ENCODE results near the gene ELOVL7.
"Not testable (repeated sequence)": the region's sequence is repeated elsewhere in the genome, so short reads cannot be mapped to it uniquely, and the experiment has no call there.

Gene ELOVL7

GRCh38 chr5:60814498-60814897, 29.6 kb downstream of the ELOVL7 start:
- no peak for ATAC-seq
- H3K9me3 Mint-ChIP-seq: no peaks in the 10 kb centered on the region
- no peaks in the 10 kb centered on the region for H3K4me1 Mint-ChIP-seq
- no peak overlapping the region for H3K4me3 Mint-ChIP-seq
- no peak overlapping the region for H3K27ac Mint-ChIP-seq
- no peak for DNase-seq
- peaks cover 16% of the 10 kb centered on the region for H3K27me3 Mint-ChIP-seq

- Mint-ChIP-seq H3K4me1 (no peaks in the 10 kb centered on the region), H3K4me3 (no peak overlapping the region), H3K27ac (no peak overlapping the region), H3K27me3 (peaks cover 16% of the 10 kb centered on the region), H3K9me3 (no peaks in the 10 kb centered on the region)
- DNase-seq (no peak), ATAC-seq (no peak)
Observed at GRCh38 chr5:60812426-60812825, 31.6 kb downstream of the ELOVL7 start.

DNA sequence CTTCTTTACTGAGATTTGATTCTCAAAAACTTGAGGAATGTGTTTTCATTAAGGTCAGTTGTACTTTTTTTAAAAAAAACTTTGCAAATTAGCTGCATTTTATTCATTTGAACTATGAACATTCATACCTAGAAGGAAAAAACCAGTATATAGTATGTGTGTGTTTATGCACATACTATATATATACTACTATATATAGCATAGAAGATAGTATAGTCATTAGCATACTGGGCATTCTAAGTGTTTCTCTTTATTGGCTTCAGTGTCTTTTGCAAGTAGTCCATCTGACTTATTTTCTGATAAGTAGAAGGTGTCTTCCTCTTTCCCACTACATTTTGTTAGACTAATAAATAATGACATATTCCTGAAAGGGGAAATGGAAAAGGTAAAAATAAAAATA, 33.0 kb downstream of the ELOVL7 start:
- H3K27me3 Mint-ChIP-seq: peaks cover 25% of the 10 kb centered on the region
- no peak overlapping the region for H3K4me3 Mint-ChIP-seq
- H3K9me3 Mint-ChIP-seq: no peaks in the 10 kb centered on the region
- no peak for ATAC-seq
- DNase-seq: no peak
- H3K27ac Mint-ChIP-seq: no peak overlapping the region
- no peaks in the 10 kb centered on the region for H3K4me1 Mint-ChIP-seq

GRCh38 chr5:60810438-60811085, 33.5 kb downstream of the ELOVL7 start:
- H3K9me3 Mint-ChIP-seq: no peaks in the 10 kb centered on the region
- no peak overlapping the region for H3K27ac Mint-ChIP-seq
- H3K27me3 Mint-ChIP-seq: peaks cover 27% of the 10 kb centered on the region
- DNase-seq (no peak), ATAC-seq (no peak)
- H3K4me1 Mint-ChIP-seq: no peaks in the 10 kb centered on the region
- H3K4me3 Mint-ChIP-seq: no peak overlapping the region

- ATAC-seq (no peak), DNase-seq (no peak)
- Mint-ChIP-seq H3K4me3 (no peak overlapping the region), H3K9me3 (no peaks in the 10 kb centered on the region), H3K27ac (no peak overlapping the region), H3K27me3 (peaks cover 27% of the 10 kb centered on the region), H3K4me1 (no peaks in the 10 kb centered on the region)
Observed at GRCh38 chr5:60809891-60810425, 34.1 kb downstream of the ELOVL7 start.

DNA sequence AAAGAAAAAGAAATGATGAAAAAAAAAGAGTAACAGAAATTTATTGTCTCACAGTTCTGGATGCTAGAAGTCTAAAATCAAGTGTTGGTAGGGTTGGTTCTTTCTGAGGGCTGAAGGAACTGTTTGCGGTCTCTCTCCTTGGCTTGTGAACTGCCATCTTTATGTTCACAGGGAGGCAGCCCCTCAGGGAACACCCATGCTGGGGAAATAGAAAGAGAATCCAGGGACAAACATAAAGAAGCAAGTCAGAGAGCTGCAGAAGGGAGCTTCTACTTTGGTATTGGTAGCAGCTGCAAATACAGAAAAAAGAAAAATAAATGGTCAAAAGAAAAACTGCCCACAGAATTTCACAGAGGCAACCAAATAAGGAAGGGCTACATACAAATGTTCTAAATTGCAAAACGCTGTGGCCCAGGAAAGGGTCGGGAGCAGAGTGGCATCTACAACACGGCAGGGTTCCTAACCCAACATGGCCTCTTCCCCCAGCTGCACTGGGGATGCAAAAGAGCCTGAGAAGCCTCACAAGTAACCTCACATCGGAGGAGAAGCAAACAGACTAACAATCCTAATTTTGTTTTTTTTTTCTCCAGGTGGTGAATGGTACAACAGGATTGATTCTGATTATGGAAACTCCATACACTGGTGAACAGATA, 37.4 kb downstream of the ELOVL7 start:
- DNase-seq (no peak), ATAC-seq (no peak)
- H3K4me1 Mint-ChIP-seq: no peaks in the 10 kb centered on the region
- H3K27me3 Mint-ChIP-seq: peaks cover 17% of the 10 kb centered on the region
- H3K4me3 Mint-ChIP-seq: no peak overlapping the region
- no peaks in the 10 kb centered on the region for H3K9me3 Mint-ChIP-seq
- no peak overlapping the region for H3K27ac Mint-ChIP-seq

DNA sequence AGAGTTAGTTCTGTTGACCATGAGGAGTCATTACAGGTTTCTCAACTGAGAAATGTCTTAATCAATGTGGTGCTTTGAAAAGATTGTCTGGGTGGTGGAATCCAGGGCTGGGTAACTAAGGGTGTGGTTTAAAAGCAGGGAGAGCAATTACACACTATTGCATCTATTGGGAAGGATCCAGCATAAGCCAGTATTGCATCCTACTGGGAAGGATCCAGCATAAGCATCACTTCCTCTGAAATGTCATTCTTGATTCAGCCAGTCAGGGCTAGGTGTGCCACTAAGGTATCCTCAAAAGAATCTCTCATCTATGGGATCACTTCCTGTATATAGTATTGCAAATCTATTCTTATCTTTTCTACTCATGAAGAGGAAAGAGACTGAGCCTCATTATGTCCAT, 38.6 kb downstream of the ELOVL7 start:
- no peaks in the 10 kb centered on the region for H3K4me1 Mint-ChIP-seq
- no peak overlapping the region for H3K4me3 Mint-ChIP-seq
- H3K27me3 Mint-ChIP-seq: peaks cover 17% of the 10 kb centered on the region
- no peak overlapping the region for H3K27ac Mint-ChIP-seq
- DNase-seq (no peak), ATAC-seq (no peak)
- no peaks in the 10 kb centered on the region for H3K9me3 Mint-ChIP-seq

GRCh38 chr5:60803712-60804111, 40.4 kb downstream of the ELOVL7 start:
- Mint-ChIP-seq H3K9me3 (no peaks in the 10 kb centered on the region), H3K27me3 (peaks cover 17% of the 10 kb centered on the region), H3K4me3 (no peak overlapping the region), H3K27ac (no peak overlapping the region), H3K4me1 (no peaks in the 10 kb centered on the region)
- no peak for ATAC-seq
- DNase-seq: no peak

DNA sequence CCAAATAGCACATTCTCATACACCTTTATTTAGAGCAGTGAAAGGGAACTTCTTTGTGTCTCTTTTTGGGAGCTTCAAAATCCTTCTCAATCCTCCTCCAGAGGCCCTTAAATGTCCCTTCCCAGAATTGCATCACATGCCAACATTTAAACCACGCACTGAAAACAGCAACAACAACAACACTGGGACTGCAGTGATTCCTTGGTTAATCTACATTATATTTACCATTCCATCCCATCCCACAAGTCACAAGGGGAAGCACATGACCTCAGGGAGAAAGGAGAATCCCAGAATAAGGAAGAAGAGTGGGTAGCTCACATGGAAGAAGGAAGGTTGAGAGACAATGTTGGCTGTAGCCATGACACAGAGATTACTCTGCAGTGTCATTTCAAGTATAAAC, 41.1 kb downstream of the ELOVL7 start:
- Mint-ChIP-seq H3K9me3 (no peaks in the 10 kb centered on the region), H3K27ac (no peak overlapping the region), H3K4me1 (no peaks in the 10 kb centered on the region), H3K4me3 (no peak overlapping the region), H3K27me3 (peaks cover 17% of the 10 kb centered on the region)
- ATAC-seq (no peak), DNase-seq (no peak)

DNA sequence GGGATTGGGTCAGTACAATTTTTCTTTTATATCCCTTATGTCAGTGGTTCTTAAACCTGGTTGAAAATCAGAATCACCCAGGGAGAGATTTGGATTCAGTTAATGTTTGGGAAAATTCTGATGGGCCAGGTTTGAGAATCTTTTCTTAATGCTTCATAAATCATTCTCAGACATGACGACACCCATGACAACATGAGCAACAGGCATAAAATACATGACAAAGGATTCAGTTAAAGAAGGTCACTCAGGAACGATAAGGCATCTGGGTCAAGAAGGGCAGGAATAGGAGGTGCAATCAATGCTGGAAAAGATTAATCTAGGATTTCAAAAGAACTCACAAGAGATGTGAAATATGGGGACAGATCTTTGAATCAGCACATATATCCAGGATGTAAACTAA, 41.8 kb downstream of the ELOVL7 start:
- Mint-ChIP-seq H3K4me3 (no peak overlapping the region), H3K4me1 (no peaks in the 10 kb centered on the region), H3K9me3 (no peaks in the 10 kb centered on the region), H3K27me3 (peaks cover 17% of the 10 kb centered on the region), H3K27ac (no peak overlapping the region)
- DNase-seq: no peak
- no peak for ATAC-seq

DNA sequence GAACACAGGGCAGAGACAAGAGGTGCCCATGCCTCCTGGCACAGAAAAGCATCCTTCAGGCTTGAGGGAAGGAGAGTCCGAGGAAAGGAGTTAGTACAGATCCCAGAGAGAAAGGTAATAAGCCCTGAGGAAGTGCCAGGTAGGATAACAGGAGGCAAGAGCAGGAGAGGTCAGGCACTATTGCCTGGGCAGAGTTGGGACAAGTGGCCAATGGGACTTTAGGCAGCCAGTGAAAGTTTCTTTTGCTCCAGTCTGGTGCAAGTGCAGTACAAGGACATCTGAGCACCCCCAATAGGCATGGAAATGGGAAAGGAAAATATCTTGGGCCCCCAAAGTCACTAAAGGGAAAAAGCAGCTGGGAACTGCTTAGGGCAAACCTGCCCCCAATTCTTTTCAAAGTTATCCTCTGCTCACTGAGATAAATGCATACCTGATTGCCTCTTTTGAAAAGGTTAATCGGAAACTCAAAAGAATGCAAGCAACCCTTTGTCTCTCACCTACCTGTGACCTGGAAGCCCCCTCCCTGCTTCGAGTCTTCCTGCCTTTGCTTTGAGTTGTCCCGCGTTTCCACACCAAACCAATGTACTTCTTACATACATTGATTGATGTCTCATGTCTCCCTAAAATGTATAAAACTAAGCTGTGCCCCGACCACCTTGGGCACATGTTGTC, 46.5 kb downstream of the ELOVL7 start:
- no peak overlapping the region for H3K27ac Mint-ChIP-seq

DNA sequence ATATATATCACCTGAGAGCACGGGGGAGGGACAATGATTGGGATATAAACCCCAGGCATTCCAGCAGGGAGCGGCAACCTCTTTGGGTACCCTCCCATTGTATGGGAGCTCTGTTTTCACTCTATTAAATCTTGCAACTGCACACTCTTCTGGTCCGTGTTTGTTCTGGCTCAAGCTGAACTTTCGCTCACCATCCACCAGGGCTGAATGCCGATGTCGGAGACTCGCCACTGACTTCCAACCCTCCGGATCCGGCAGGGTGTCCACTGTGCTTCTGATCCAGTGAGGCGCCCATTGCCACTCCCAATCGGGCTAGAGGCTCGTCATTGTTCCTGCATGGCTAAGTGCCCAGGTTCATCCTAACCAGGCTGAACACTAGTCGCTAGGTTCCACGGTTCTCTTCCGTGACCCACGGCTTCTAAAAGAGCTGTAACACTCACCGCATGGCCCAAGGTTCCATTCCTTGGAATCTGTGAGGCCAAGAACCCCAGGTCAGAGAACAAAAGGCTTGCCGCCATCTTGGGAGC, 48.6 kb downstream of the ELOVL7 start:
- not testable (repeated sequence) for H3K9me3 Mint-ChIP-seq, H3K4me3 Mint-ChIP-seq, H3K27ac Mint-ChIP-seq, ATAC-seq, H3K4me1 Mint-ChIP-seq, DNase-seq
- peaks cover 13% of the 10 kb centered on the region for H3K27me3 Mint-ChIP-seq

More for the DNA sequence above, 46.5 kb downstream of the ELOVL7 start:
- Mint-ChIP-seq H3K4me3 (no peak overlapping the region), H3K27me3 (peaks cover 11% of the 10 kb centered on the region), H3K4me1 (no peaks in the 10 kb centered on the region), H3K9me3 (no peaks in the 10 kb centered on the region)
- no peak for ATAC-seq
- DNase-seq: no peak

GRCh38 chr5:60794691-60795090, 49.4 kb downstream of the ELOVL7 start:
- DNase-seq (no peak), ATAC-seq (no peak)
- H3K27me3 Mint-ChIP-seq: peaks cover 13% of the 10 kb centered on the region
- H3K4me3 Mint-ChIP-seq: no peak overlapping the region
- H3K4me1 Mint-ChIP-seq: no peaks in the 10 kb centered on the region
- H3K27ac Mint-ChIP-seq: no peak overlapping the region
- no peaks in the 10 kb centered on the region for H3K9me3 Mint-ChIP-seq

GRCh38 chr5:60792438-60792837, 51.6 kb downstream of the ELOVL7 start:
- H3K27ac Mint-ChIP-seq: no peak overlapping the region
- no peak overlapping the region for H3K4me3 Mint-ChIP-seq
- peaks cover 13% of the 10 kb centered on the region for H3K27me3 Mint-ChIP-seq
- H3K9me3 Mint-ChIP-seq: no peaks in the 10 kb centered on the region
- no peak for DNase-seq
- H3K4me1 Mint-ChIP-seq: no peaks in the 10 kb centered on the region
- ATAC-seq: no peak

DNA sequence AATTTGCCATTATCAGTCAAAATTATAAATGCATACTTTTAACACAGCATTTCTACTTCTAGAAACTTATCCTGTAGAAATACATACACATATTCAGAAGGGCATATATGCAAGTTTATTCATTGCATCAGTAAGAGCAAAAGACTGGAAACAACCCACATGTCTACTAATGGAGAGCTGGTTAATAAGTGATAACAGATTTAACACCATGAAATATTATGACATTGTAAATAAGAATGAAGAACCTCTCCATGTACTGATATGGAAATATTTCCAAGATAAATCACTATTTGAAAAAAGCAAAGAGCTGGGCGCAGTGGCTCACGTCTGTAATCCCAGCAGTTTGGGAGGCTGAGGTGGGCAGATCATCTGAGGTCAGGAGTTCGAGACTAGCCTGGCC, 54.5 kb downstream of the ELOVL7 start:
- DNase-seq (no peak), ATAC-seq (no peak)
- no peak overlapping the region for H3K4me3 Mint-ChIP-seq
- H3K27ac Mint-ChIP-seq: no peak overlapping the region
- no peaks in the 10 kb centered on the region for H3K9me3 Mint-ChIP-seq
- no peaks in the 10 kb centered on the region for H3K4me1 Mint-ChIP-seq
- H3K27me3 Mint-ChIP-seq: peaks cover 21% of the 10 kb centered on the region
